Gastroesophageal sphincter (tissue), 3 donors: ENCODE data around the gene RWDD4.

ENCODE experiments used
- CTCF ChIP-seq, 4 experiments: fragments of 200-600 bp in 2 of 4; fragments of 450-650 bp in 2 of 4; sonication (generic) in 1 of 4; IDR thresholded peaks; one replicate each; pipeline ENCODE4 v1.5.1; 2017 to 2019; ENCODE audit warnings: antibody characterized with exemption in 4 of 4, mild to moderate bottlenecking in 2 of 4, moderate library complexity in 2 of 4
- POLR2AphosphoS5 ChIP-seq: sonication (generic); formaldehyde crosslinking; IDR thresholded peaks from one replicate; pipeline ENCODE4 v1.6.1; 2017; ENCODE audit warnings: antibody characterized with exemption

- TF ChIP-seq POLR2AphosphoS5 = no peak
- TF ChIP-seq CTCF (IDR thresholded peaks at IDR 0.05) = no peak
Observed at GRCh38 chr4:183626168-183626567, 32.8 kb downstream of the RWDD4 start.
